WTC11 (cell line): ENCODE results near the gene MFAP1. TPM values are rescaled to one million over a fixed set of nuclear protein-coding genes. Genes with fewer than 3 reads are reported as not detected.

Experiments used
- ATAC-seq: fragments of 200-7000 bp; cut with Tn5 transposase; 2 replicates; pipeline ENCODE4 v1.10.0; 2021; ENCODE audit warnings: mild to moderate bottlenecking, moderate library complexity
- CTCF ChIA-PET: fragments of 300-600 bp; sonication (Branson Sonifier 250); formaldehyde crosslinking; loops from one replicate; lab custom pipeline; 2021; ENCODE audit warnings: antibody characterized with exemption; lab: Charles Lee
- POLR2A ChIA-PET: fragments of 350-600 bp; sonication (Branson Sonifier 250); formaldehyde crosslinking; loops from one replicate; lab custom pipeline; 2021; ENCODE audit warnings: antibody characterized with exemption; lab: Charles Lee
- DNase-seq: peaks from one replicate; pipeline ENCODE4 v3.0.0; 2021; ENCODE audit warnings: low spot score
- H3K27ac Mint-ChIP-seq: 2 replicates; pipeline ENCODE4 v1.8.0; 2021; ENCODE audit warnings: mixed read lengths
- H3K27me3 Mint-ChIP-seq: 2 replicates; pipeline ENCODE4 v1.8.0; 2021; ENCODE audit warnings: low read depth, mild to moderate bottlenecking, moderate library complexity, mixed read lengths
- H3K36me3 Mint-ChIP-seq: 2 replicates; pipeline ENCODE4 v1.8.0; 2021; ENCODE audit warnings: mixed read lengths
- H3K4me1 Mint-ChIP-seq: 2 replicates; pipeline ENCODE4 v1.8.0; 2022; ENCODE audit warnings: mixed read lengths
- H3K4me3 Mint-ChIP-seq: 2 replicates; pipeline ENCODE4 v1.8.0; 2021; ENCODE audit warnings: mild to moderate bottlenecking, moderate library complexity, mixed read lengths
- H3K9me3 Mint-ChIP-seq: 2 replicates; pipeline ENCODE4 v1.8.0; 2021; ENCODE audit warnings: mixed read lengths
- ATF1 ChIP-seq: sonication (generic); formaldehyde crosslinking; IDR thresholded peaks from 2 replicates; pipeline ENCODE4 v1.8.1; 2023; ENCODE audit warnings: mild to moderate bottlenecking, moderate library complexity, missing genetic modification reagents
- CREB1 ChIP-seq: sonication (generic); formaldehyde crosslinking; IDR thresholded peaks from 2 replicates; pipeline ENCODE4 v1.8.0; 2023; ENCODE audit warnings: mild to moderate bottlenecking, missing genetic modification reagents
- FOXJ3 ChIP-seq: sonication (generic); formaldehyde crosslinking; IDR thresholded peaks from 2 replicates; pipeline ENCODE4 v1.9.0; 2021; ENCODE audit warnings: missing genetic modification reagents, mild to moderate bottlenecking, borderline replicate concordance
- GTF2I ChIP-seq: fragments of 250-450 bp; sonication (Bioruptor Pico); conservative IDR thresholded peaks from 2 replicates; pipeline ENCODE4 v1.4.0; 2021; ENCODE audit warnings: mild to moderate bottlenecking
- HMGA2 ChIP-seq: fragments of 250-450 bp; sonication (Bioruptor Pico); IDR thresholded peaks from 2 replicates; pipeline ENCODE4 v1.4.0; 2021; ENCODE audit warnings: mild to moderate bottlenecking, moderate library complexity
- JUN ChIP-seq: sonication (generic); formaldehyde crosslinking; IDR thresholded peaks from 2 replicates; pipeline ENCODE4 v1.8.0; 2023; ENCODE audit warnings: mild to moderate bottlenecking, missing genetic modification reagents
- NR1H2 ChIP-seq: sonication (generic); formaldehyde crosslinking; IDR thresholded peaks from 2 replicates; pipeline ENCODE4 v1.9.0; 2021; ENCODE audit warnings: mild to moderate bottlenecking, moderate library complexity, missing genetic modification reagents
- RELA ChIP-seq: sonication (generic); formaldehyde crosslinking; IDR thresholded peaks from 2 replicates; pipeline ENCODE4 v1.8.1; 2022; ENCODE audit warnings: missing genetic modification reagents, mild to moderate bottlenecking, borderline replicate concordance
- SP1 ChIP-seq: sonication (generic); formaldehyde crosslinking; conservative IDR thresholded peaks from 2 replicates; pipeline ENCODE4 v1.8.1; 2022; ENCODE audit warnings: missing genetic modification reagents
- TCF7 ChIP-seq: sonication (generic); formaldehyde crosslinking; IDR thresholded peaks from 2 replicates; pipeline ENCODE4 v1.8.0; 2022; ENCODE audit warnings: mild to moderate bottlenecking, low read depth, missing genetic modification reagents, moderate library complexity
- ZNF138 ChIP-seq: sonication (generic); formaldehyde crosslinking; conservative IDR thresholded peaks from 2 replicates; pipeline ENCODE4 v1.8.1; 2022; ENCODE audit warnings: mild to moderate bottlenecking, moderate library complexity, missing genetic modification reagents
- ZNF263 ChIP-seq: sonication (generic); formaldehyde crosslinking; IDR thresholded peaks from 2 replicates; pipeline ENCODE4 v1.8.1; 2022; ENCODE audit warnings: low read depth, mild to moderate bottlenecking, moderate library complexity, missing genetic modification reagents
- total RNA-seq: library from RNA; stranded (reverse); gene quantifications from 3 replicates; pipeline ENCODE4 v1.2.3, GENCODE V29; 2021
- TF ChIP-seq, protein P1 (sequence below): sonication (generic); formaldehyde crosslinking; IDR thresholded peaks from 2 replicates; pipeline ENCODE4 v1.8.0; 2022; ENCODE audit warnings: mild to moderate bottlenecking, missing genetic modification reagents
- TF ChIP-seq, protein P2 (sequence below): sonication (generic); formaldehyde crosslinking; IDR thresholded peaks from 2 replicates; pipeline ENCODE4 v1.8.1; 2022; ENCODE audit warnings: mild to moderate bottlenecking, missing genetic modification reagents, moderate library complexity, borderline replicate concordance
- TF ChIP-seq, protein P3 (sequence below): sonication (generic); formaldehyde crosslinking; IDR thresholded peaks from 2 replicates; pipeline ENCODE4 v1.8.1; 2023; ENCODE audit warnings: mild to moderate bottlenecking, missing genetic modification reagents, borderline replicate concordance
- TF ChIP-seq, protein P4 (sequence below): fragments of 250-450 bp; sonication (Bioruptor Pico); conservative IDR thresholded peaks from 2 replicates; pipeline ENCODE4 v1.9.0; 2021; ENCODE audit warnings: mild to moderate bottlenecking
- TF ChIP-seq, protein P5 (sequence below): sonication (generic); formaldehyde crosslinking; IDR thresholded peaks from 2 replicates; pipeline ENCODE4 v1.8.1; 2023; ENCODE audit warnings: mild to moderate bottlenecking, missing genetic modification reagents
- TF ChIP-seq, protein P6 (sequence below): sonication (generic); formaldehyde crosslinking; IDR thresholded peaks from 2 replicates; pipeline ENCODE4 v1.8.1; 2022; ENCODE audit warnings: low read depth, mild to moderate bottlenecking, moderate library complexity, missing genetic modification reagents, borderline replicate concordance
- TF ChIP-seq, protein P7 (sequence below): sonication (generic); formaldehyde crosslinking; IDR thresholded peaks from 2 replicates; pipeline ENCODE4 v1.8.0; 2022; ENCODE audit warnings: mild to moderate bottlenecking, missing genetic modification reagents
- TF ChIP-seq, protein P8 (sequence below): sonication (generic); formaldehyde crosslinking; IDR thresholded peaks from 2 replicates; pipeline ENCODE4 v1.8.1; 2022; ENCODE audit warnings: low read depth, missing genetic modification reagents, borderline replicate concordance
- TF ChIP-seq, protein P9 (sequence below): sonication (generic); formaldehyde crosslinking; IDR thresholded peaks from 2 replicates; pipeline ENCODE4 v1.8.1; 2023; ENCODE audit warnings: mild to moderate bottlenecking, missing genetic modification reagents, moderate library complexity

Gene MFAP1
- total RNA-seq, 1 experiment from 2014 or later: 32.4 TPM

DNA sequence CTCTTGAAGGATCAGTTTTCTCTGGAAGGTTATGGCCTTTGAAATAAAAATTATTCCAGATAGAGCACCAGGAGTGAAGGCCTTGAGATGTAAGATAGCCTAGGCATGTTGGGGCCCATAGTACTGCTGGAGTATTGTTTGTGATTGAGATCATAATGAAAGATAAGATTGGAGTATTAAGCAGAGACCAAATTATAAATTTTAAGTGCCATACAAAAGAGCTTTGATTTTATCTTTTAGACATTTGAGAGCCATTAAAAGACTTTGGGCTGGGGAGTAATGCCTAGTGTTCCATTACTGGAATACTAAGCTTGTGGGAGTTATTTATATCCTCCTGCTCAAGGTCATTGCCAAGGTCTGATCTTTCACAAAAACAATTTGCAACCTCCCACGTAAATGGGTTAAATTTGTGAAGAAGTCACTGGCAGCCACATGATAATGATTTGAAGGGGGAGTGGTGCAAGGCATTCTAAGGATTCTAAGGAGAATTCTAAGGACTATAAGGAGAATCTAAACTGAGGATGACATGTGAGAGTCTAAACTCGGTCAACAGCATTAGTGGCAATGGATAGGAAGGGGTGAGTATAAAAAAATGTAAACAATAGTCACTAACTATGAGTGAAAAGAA lies 60.6 kb downstream of the MFAP1 start (continued):
- TF ChIP-seq, protein P1, sequence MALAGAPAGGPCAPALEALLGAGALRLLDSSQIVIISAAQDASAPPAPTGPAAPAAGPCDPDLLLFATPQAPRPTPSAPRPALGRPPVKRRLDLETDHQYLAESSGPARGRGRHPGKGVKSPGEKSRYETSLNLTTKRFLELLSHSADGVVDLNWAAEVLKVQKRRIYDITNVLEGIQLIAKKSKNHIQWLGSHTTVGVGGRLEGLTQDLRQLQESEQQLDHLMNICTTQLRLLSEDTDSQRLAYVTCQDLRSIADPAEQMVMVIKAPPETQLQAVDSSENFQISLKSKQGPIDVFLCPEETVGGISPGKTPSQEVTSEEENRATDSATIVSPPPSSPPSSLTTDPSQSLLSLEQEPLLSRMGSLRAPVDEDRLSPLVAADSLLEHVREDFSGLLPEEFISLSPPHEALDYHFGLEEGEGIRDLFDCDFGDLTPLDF (CRISPR knock-in tag): no peak
- TF ChIP-seq ZNF263 (CRISPR knock-in tag) (no peak), SP1 (CRISPR knock-in tag) (no peak), ZNF138 (CRISPR knock-in tag) (no peak), HMGA2 (CRISPR knock-in tag) (no peak)
- TF ChIP-seq, protein P2, sequence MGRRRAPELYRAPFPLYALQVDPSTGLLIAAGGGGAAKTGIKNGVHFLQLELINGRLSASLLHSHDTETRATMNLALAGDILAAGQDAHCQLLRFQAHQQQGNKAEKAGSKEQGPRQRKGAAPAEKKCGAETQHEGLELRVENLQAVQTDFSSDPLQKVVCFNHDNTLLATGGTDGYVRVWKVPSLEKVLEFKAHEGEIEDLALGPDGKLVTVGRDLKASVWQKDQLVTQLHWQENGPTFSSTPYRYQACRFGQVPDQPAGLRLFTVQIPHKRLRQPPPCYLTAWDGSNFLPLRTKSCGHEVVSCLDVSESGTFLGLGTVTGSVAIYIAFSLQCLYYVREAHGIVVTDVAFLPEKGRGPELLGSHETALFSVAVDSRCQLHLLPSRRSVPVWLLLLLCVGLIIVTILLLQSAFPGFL (CRISPR knock-in tag): no peak
- TF ChIP-seq, all 79 proteins: peak for 0

DNA sequence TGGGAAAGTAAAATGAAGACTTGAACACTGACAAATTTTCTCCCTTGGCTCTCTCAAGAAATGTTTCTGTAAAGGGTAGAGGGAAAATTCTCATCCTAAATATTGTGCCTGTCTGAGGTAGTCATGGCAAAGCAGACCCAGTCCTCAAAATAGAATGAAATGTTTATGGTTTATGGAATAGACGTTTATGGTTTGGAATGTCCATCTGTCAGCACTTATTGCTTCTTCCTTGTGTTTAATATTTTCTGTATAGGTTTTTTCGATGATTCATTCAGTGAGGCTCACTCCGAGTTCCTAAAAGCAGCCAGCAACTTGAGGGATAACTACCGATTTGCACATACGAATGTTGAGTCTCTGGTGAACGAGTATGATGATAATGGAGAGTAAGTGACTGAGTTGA lies 61.7 kb downstream of the MFAP1 start:
- H3K36me3 Mint-ChIP-seq: peaks cover 78% of the 10 kb centered on the region
- ATAC-seq (no peak), DNase-seq (no peak)
- no peaks in the 10 kb centered on the region for H3K9me3 Mint-ChIP-seq
- POLR2A ChIA-PET: interaction anchor here (0.6 kb wide), 2 partner anchors 348 to 796 kb away, joined by 3 to 4 read pairs; no protein-coding TSS in a partner anchor
- no peaks in the 10 kb centered on the region for H3K4me1 Mint-ChIP-seq
- no peak overlapping the region for H3K4me3 Mint-ChIP-seq
- CTCF ChIA-PET: no interaction called here
- H3K27ac Mint-ChIP-seq: peak overlapping the region; percentile 16; the same call in 1 of the 2 replicates
- no peaks in the 10 kb centered on the region for H3K27me3 Mint-ChIP-seq
- TF ChIP-seq GTF2I (CRISPR knock-in tag): no peak
- TF ChIP-seq FOXJ3 (CRISPR knock-in tag): no peak
- TF ChIP-seq, protein P3, sequence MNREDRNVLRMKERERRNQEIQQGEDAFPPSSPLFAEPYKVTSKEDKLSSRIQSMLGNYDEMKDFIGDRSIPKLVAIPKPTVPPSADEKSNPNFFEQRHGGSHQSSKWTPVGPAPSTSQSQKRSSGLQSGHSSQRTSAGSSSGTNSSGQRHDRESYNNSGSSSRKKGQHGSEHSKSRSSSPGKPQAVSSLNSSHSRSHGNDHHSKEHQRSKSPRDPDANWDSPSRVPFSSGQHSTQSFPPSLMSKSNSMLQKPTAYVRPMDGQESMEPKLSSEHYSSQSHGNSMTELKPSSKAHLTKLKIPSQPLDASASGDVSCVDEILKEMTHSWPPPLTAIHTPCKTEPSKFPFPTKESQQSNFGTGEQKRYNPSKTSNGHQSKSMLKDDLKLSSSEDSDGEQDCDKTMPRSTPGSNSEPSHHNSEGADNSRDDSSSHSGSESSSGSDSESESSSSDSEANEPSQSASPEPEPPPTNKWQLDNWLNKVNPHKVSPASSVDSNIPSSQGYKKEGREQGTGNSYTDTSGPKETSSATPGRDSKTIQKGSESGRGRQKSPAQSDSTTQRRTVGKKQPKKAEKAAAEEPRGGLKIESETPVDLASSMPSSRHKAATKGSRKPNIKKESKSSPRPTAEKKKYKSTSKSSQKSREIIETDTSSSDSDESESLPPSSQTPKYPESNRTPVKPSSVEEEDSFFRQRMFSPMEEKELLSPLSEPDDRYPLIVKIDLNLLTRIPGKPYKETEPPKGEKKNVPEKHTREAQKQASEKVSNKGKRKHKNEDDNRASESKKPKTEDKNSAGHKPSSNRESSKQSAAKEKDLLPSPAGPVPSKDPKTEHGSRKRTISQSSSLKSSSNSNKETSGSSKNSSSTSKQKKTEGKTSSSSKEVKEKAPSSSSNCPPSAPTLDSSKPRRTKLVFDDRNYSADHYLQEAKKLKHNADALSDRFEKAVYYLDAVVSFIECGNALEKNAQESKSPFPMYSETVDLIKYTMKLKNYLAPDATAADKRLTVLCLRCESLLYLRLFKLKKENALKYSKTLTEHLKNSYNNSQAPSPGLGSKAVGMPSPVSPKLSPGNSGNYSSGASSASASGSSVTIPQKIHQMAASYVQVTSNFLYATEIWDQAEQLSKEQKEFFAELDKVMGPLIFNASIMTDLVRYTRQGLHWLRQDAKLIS (CRISPR knock-in tag): no peak
- no peak for TF ChIP-seq NR1H2 (CRISPR knock-in tag)
- no peak for TF ChIP-seq CREB1
- TF ChIP-seq ATF1 (CRISPR knock-in tag): no peak
- TF ChIP-seq, protein P4, sequence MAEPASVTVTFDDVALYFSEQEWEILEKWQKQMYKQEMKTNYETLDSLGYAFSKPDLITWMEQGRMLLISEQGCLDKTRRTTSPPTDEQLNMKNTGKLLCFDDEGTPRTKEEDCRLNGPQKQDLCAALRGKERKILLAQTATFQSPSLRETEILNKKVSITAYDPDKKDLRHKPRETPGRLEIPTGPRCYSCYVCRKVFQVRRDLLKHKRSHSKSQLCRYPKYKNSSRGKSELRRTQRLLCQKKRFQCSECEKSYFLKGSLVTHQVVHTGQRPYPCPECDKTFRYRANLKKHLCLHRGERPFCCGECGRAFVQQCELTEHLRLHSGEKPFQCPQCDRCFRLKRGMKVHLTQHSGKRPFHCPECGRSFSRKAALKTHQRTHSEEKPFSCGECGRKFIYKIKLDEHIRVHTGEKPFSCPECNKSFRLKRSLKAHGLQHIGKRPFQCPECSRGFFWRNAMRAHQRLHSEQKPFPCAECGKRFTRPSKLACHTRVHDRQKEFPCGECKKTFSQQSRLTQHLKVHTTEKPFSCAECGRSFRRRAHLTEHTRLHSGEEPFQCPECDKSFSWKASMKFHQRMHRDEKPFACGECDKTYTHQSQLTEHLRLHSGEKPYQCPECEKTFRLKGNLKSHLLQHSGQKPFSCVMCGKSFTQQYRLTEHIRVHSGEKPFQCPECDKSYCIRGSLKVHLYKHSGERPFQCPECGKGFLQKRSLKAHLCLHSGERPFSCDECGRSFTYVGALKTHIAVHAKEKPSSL: no peak
- TF ChIP-seq, protein P5, sequence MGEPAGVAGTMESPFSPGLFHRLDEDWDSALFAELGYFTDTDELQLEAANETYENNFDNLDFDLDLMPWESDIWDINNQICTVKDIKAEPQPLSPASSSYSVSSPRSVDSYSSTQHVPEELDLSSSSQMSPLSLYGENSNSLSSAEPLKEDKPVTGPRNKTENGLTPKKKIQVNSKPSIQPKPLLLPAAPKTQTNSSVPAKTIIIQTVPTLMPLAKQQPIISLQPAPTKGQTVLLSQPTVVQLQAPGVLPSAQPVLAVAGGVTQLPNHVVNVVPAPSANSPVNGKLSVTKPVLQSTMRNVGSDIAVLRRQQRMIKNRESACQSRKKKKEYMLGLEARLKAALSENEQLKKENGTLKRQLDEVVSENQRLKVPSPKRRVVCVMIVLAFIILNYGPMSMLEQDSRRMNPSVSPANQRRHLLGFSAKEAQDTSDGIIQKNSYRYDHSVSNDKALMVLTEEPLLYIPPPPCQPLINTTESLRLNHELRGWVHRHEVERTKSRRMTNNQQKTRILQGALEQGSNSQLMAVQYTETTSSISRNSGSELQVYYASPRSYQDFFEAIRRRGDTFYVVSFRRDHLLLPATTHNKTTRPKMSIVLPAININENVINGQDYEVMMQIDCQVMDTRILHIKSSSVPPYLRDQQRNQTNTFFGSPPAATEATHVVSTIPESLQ (CRISPR knock-in tag): no peak
- TF ChIP-seq, protein P6, sequence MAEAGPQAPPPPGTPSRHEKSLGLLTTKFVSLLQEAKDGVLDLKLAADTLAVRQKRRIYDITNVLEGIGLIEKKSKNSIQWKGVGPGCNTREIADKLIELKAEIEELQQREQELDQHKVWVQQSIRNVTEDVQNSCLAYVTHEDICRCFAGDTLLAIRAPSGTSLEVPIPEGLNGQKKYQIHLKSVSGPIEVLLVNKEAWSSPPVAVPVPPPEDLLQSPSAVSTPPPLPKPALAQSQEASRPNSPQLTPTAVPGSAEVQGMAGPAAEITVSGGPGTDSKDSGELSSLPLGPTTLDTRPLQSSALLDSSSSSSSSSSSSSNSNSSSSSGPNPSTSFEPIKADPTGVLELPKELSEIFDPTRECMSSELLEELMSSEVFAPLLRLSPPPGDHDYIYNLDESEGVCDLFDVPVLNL (CRISPR knock-in tag): no peak
- TF ChIP-seq TCF7: no peak
- TF ChIP-seq JUN (CRISPR knock-in tag): no peak
- no peak for TF ChIP-seq RELA
- TF ChIP-seq, protein P7, sequence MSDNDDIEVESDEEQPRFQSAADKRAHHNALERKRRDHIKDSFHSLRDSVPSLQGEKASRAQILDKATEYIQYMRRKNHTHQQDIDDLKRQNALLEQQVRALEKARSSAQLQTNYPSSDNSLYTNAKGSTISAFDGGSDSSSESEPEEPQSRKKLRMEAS (CRISPR knock-in tag): no peak
- TF ChIP-seq, protein P8, sequence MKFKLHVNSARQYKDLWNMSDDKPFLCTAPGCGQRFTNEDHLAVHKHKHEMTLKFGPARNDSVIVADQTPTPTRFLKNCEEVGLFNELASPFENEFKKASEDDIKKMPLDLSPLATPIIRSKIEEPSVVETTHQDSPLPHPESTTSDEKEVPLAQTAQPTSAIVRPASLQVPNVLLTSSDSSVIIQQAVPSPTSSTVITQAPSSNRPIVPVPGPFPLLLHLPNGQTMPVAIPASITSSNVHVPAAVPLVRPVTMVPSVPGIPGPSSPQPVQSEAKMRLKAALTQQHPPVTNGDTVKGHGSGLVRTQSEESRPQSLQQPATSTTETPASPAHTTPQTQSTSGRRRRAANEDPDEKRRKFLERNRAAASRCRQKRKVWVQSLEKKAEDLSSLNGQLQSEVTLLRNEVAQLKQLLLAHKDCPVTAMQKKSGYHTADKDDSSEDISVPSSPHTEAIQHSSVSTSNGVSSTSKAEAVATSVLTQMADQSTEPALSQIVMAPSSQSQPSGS (CRISPR knock-in tag): no peak
- TF ChIP-seq, protein P9, sequence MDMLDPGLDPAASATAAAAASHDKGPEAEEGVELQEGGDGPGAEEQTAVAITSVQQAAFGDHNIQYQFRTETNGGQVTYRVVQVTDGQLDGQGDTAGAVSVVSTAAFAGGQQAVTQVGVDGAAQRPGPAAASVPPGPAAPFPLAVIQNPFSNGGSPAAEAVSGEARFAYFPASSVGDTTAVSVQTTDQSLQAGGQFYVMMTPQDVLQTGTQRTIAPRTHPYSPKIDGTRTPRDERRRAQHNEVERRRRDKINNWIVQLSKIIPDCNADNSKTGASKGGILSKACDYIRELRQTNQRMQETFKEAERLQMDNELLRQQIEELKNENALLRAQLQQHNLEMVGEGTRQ (CRISPR knock-in tag): no peak
- no peak for TF ChIP-seq HMGA2 (CRISPR knock-in tag)
